ENCODE results near the gene EPHA2. TPM values are rescaled to one million over a fixed set of nuclear protein-coding genes. Genes with fewer than 3 reads are reported as not detected.
"Not testable (repeated sequence)": the region's sequence is repeated elsewhere in the genome, so short reads cannot be mapped to it uniquely, and the experiment has no call there.

The EPHA2 gene
- total and polyA plus RNA-seq, 8 donors = 4.6 to 200 (median 23.4) TPM

DNA sequence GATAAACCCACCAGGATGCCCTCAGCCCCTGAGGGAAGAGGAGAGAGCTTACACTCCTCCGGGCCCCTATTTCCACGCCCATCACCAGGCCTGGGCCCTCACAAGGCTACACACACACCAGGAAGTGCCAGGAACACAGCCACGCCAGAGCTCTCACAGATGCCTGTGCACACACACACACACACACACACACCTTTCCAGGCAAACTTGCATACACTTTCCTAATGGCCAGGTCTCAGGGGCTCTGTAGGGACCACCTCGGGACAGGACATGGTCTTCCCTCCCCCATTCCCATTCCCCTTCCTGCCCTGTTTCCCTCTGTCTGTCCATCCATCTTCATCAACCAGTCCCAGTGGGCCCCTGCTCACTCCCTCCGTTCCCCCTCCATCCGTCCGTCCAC lies 9.7 kb upstream of the EPHA2 start:
- peak overlapping the region in 1 of 5 donors; percentile 43 for H3K27ac ChIP-seq
- H3K27me3 ChIP-seq = peaks cover 0 to 8% (median 0%) of the 10 kb centered on the region in 3 donors
- DNase-seq = peak in 1 of 2 donors; percentile 88
- TF ChIP-seq EP300 (IDR thresholded peaks at IDR 0.05) (no peak), POLR2A (IDR thresholded peaks at IDR 0.05) (no peak), POLR2AphosphoS5 (IDR thresholded peaks at IDR 0.05) (no peak)
- TF ChIP-seq, protein P1, sequence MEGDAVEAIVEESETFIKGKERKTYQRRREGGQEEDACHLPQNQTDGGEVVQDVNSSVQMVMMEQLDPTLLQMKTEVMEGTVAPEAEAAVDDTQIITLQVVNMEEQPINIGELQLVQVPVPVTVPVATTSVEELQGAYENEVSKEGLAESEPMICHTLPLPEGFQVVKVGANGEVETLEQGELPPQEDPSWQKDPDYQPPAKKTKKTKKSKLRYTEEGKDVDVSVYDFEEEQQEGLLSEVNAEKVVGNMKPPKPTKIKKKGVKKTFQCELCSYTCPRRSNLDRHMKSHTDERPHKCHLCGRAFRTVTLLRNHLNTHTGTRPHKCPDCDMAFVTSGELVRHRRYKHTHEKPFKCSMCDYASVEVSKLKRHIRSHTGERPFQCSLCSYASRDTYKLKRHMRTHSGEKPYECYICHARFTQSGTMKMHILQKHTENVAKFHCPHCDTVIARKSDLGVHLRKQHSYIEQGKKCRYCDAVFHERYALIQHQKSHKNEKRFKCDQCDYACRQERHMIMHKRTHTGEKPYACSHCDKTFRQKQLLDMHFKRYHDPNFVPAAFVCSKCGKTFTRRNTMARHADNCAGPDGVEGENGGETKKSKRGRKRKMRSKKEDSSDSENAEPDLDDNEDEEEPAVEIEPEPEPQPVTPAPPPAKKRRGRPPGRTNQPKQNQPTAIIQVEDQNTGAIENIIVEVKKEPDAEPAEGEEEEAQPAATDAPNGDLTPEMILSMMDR (IDR thresholded peaks at IDR 0.05) = no peak
- no peak overlapping the region for H3K4me3 ChIP-seq
- no peaks in the 10 kb centered on the region for H3K36me3 ChIP-seq
- intact Hi-C loops (cut with DNase I; ENCODE audit: low total_unique reads) = no loop called here
- peaks cover 13 to 57% (median 35%) of the 10 kb centered on the region in 4 donors for H3K4me1 ChIP-seq
- WGBS, 5 donors = 53 to 73% (median 63%) methylated on average over 6 to 7 of the region's 7 CpGs
- no peaks in the 10 kb centered on the region for H3K9me3 ChIP-seq

DNA sequence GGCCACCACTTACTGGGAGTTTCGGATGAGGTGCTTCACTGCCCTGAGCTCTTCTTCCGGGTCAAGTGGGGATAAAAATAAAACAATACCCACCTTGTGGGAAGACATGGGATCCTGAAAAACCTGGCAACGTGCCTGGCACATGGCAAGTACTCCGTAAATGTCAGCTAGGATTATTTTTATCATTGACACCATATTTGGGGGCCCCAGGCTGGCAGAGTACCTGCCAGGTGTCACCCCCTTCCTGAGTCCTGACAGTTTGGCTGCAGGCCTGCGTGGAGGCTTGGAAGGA lies 9.2 kb upstream of the EPHA2 start:
- intact Hi-C loops (cut with DNase I; ENCODE audit: low total_unique reads) = no loop called here
- peaks cover 0 to 8% (median 0%) of the 10 kb centered on the region in 3 donors for H3K27me3 ChIP-seq
- H3K36me3 ChIP-seq = no peaks in the 10 kb centered on the region
- peak overlapping the region in 2 of 5 donors; percentile 2 to 43 for H3K27ac ChIP-seq
- H3K9me3 ChIP-seq = no peaks in the 10 kb centered on the region
- no peak for TF ChIP-seq POLR2A (IDR thresholded peaks at IDR 0.05)
- TF ChIP-seq POLR2AphosphoS5 (IDR thresholded peaks at IDR 0.05) = no peak
- no peak for TF ChIP-seq EP300 (IDR thresholded peaks at IDR 0.05)
- TF ChIP-seq, protein P1 (IDR thresholded peaks at IDR 0.05) = no peak
- WGBS, 5 donors = 44 to 68% (median 49%) methylated on average over 5 of the region's 5 CpGs
- peaks cover 13 to 57% (median 35%) of the 10 kb centered on the region in 4 donors for H3K4me1 ChIP-seq
- H3K4me3 ChIP-seq = no peak overlapping the region
- no peak for DNase-seq

DNA sequence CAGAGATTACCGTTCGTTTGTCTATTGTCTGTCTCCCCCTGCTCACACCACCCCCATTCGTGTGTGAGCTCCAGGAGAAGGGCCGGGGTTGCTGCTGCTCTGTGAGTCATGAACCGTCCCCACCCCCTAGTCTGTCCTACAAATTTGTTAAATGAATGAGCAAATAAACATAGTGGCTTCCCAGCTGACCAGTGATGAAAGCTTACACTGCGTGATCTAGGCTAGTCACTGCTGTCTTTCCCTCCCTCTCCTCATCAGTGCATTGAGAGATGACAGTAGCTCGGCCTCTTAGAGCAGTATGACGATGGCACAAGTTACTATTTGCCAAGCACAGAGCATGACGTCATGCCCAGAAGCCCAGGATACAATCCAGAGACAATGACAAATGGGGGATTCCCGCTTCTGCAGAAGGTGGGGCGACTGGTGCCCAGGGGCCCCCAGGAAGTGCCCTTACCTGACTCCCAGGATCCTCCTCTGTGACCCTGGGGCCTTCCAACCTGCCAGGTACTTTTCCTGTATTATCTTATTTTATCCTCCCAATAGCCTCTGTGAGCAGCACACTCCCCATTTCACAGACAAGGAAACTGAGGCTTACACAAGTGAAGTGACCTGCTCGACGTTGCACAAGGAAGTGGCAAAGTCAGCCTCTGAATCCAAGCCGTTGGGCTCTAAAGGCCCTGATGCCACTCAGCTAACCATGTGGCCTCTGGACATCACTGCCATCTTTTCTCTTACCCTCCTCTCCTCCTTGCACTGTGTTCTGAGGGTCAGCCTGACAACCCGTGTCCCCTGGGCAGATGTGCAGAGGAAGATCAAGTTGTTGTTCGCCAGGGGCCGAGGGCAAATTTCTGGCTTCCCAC lies 8.6 kb upstream of the EPHA2 start:
- Histone ChIP-seq H3K27ac (peak overlapping the region in 2 of 5 donors; percentile 2 to 43), H3K36me3 (no peaks in the 10 kb centered on the region), H3K9me3 (no peaks in the 10 kb centered on the region), H3K4me1 (peaks cover 13 to 56% (median 36%) of the 10 kb centered on the region in 4 donors), H3K27me3 (peaks cover 0 to 8% (median 0%) of the 10 kb centered on the region in 3 donors), H3K4me3 (no peak overlapping the region)
- TF ChIP-seq, protein P1 (IDR thresholded peaks at IDR 0.05) = no peak
- TF ChIP-seq POLR2A (IDR thresholded peaks at IDR 0.05) (no peak), EP300 (IDR thresholded peaks at IDR 0.05) (no peak), POLR2AphosphoS5 (IDR thresholded peaks at IDR 0.05) (peak in 1 of 3 donors; percentile 63)
- peak in 1 of 2 donors; percentile 73 for DNase-seq
- WGBS, 5 donors = 58 to 65% (median 60%) methylated on average over 17 of the region's 17 CpGs
- intact Hi-C loops (cut with DNase I; ENCODE audit: low total_unique reads) = no loop called here

GRCh38 chr1:16163608-16164212 lies 7.8 kb upstream of the EPHA2 start:
- H3K36me3 ChIP-seq; H3K9me3 ChIP-seq; DNase-seq; H3K27me3 ChIP-seq; H3K27ac ChIP-seq; H3K4me3 ChIP-seq; intact Hi-C loops (cut with DNase I; ENCODE audit: low total_unique reads): not testable (repeated sequence)
- H3K4me1 ChIP-seq = peaks cover 13 to 49% (median 37%) of the 10 kb centered on the region in 4 donors
- 85 to 90% (median 89%) methylated on average over 12 of the region's 12 CpGs for WGBS, 5 donors
